ENCODE measurements around the gene PHF20. TPM values are rescaled to one million over a fixed set of nuclear protein-coding genes. Genes with fewer than 3 reads are reported as not detected.
A peak's percentile ranks its signal among the peaks of the same experiment; 100 is the strongest.

The PHF20 gene
- total and polyA plus RNA-seq, 2 of the 8 experiments (the other 6 are each of a cell fraction or from before 2014, with no cell fraction given) = 25.6 to 70.1 TPM

GRCh38 chr20:35908007-35908406 lies 136.2 kb downstream of the PHF20 start:
- Histone ChIP-seq H2AFZ (ENCODE audit: low read length) (no peak overlapping the region), H3K14ac (ENCODE audit: insufficient read length) (no peak overlapping the region), H3K79me2 (ENCODE audit: control insufficient read depth in 1 of 2, insufficient read depth in 2 of 2, low read length in 2 of 2) (no peaks in the 10 kb centered on the region; a peak in 2 of 4 replicates), H3K4ac (replicated peaks; ENCODE audit: insufficient read length, low read depth, low read length) (no peak overlapping the region), H3K4me1 (replicated peaks in 1 of 4; ENCODE audit: control insufficient read depth in 3 of 4, insufficient read depth in 4 of 4, low read length in 3 of 4) (peaks cover 0 to 14% (median 6%) of the 10 kb centered on the region in 4 experiments; a peak in 3 of 7 replicates), H3K27me3 (replicated peaks in 1 of 4; ENCODE audit: control insufficient read depth in 3 of 4, extremely low read depth in 1 of 4, insufficient read depth in 3 of 4, low read length in 3 of 4) (no peaks in the 10 kb centered on the region), H2BK120ac (replicated peaks; ENCODE audit: low read depth, low read length) (no peak overlapping the region), H3K23me2 (ENCODE audit: low read depth, low read length) (no peaks in the 10 kb centered on the region), H3K9me3 (ENCODE audit: insufficient read depth in 2 of 2, low read depth in 1 of 2, low read length in 1 of 2) (no peaks in the 10 kb centered on the region), H3K27ac (ENCODE audit: low read depth, low read length) (peak overlapping the region; percentile 25; the same call in 1 of the 2 replicates), H2BK12ac (ENCODE audit: low read depth, low read length) (no peak overlapping the region), H3K56ac (replicated peaks; ENCODE audit: insufficient read length, low read depth, low read length) (no peak overlapping the region), H3K4me3 (ENCODE audit: extremely low read depth in 1 of 4, insufficient read depth in 2 of 4, low read depth in 3 of 4, low read length in 4 of 4) (no peak overlapping the region), H3K4me2 (ENCODE audit: insufficient read depth in 1 of 2, low read depth in 2 of 2, low read length in 2 of 2) (no peak overlapping the region), H4K20me1 (replicated peaks in 1 of 2; ENCODE audit: control insufficient read depth in 1 of 2, insufficient read depth in 2 of 2, low read length in 2 of 2) (peaks cover 0 to 4% of the 10 kb centered on the region in 2 experiments), H3K23ac (ENCODE audit: insufficient read length) (no peak overlapping the region), H2BK15ac (ENCODE audit: low read length) (no peak overlapping the region), H3K36me3 (ENCODE audit: control insufficient read depth in 2 of 4, insufficient read depth in 4 of 4, low read length in 3 of 4) (peaks cover 0 to 7% (median under 1%) of the 10 kb centered on the region in 4 experiments; a peak in 2 of 8 replicates), H3K79me1 (ENCODE audit: low read depth, low read length) (no peaks in the 10 kb centered on the region; the same call in 1 of the 2 replicates), H2BK20ac (ENCODE audit: low read length) (no peak overlapping the region), H3K9ac (replicated peaks in 1 of 4; ENCODE audit: extremely low read depth in 1 of 4, low read depth in 3 of 4, low read length in 3 of 4) (peak overlapping the region in 1 of 4 experiments; percentile 24; a peak in 1 of 7 replicates), H4K91ac (replicated peaks; ENCODE audit: insufficient read length, low read length) (no peak overlapping the region), H4K5ac (ENCODE audit: insufficient read length, low read depth, low read length) (no peak overlapping the region), H4K8ac (ENCODE audit: extremely low read depth, insufficient read depth, low read length) (no peak overlapping the region), H2AK5ac (ENCODE audit: low read depth, low read length) (no peak overlapping the region), H3K18ac (ENCODE audit: extremely low read depth, low read length) (no peak overlapping the region), H2BK5ac (ENCODE audit: low read depth, low read length) (no peak overlapping the region)
- no peak for TF ChIP-seq TAF1 (IDR thresholded peaks at IDR 0.05; ENCODE audit: low read depth, low read length)
- TF ChIP-seq USF2 (IDR thresholded peaks at IDR 0.05; ENCODE audit: low read length) = no peak
- peak; percentile 90; the same call in 1 of the 2 replicates for TF ChIP-seq TCF12 (IDR thresholded peaks at IDR 0.05; ENCODE audit: low read depth, low read length)
- TF ChIP-seq RNF2 (IDR thresholded peaks at IDR 0.05; ENCODE audit: borderline replicate concordance, low read depth, low read length, missing control alignments, poor library complexity, severe bottlenecking) = no peak
- POLR2A ChIA-PET (ENCODE audit: partially characterized antibody) = interaction anchor here (1.0 to 2.0 kb wide), 3 partner anchors 46 to 366 kb away, joined by 3 to 8 read pairs (median 3); partner anchors contain the start of genes ERGIC3 and SCAND1
- no peak for FAIRE-seq
- DNase-seq (ENCODE audit: low read depth in 1 of 2, low spot score in 2 of 2) = no peak
- CTCF ChIA-PET (ENCODE audit: partially characterized antibody) = interaction anchor here (1.1 kb wide), 1 partner anchor 14 kb away, joined by 3 read pairs; no protein-coding TSS in a partner anchor
